Esophagus squamous epithelium (tissue), 5 donors: Measurements from ENCODE around the gene CDCA7. TPM values are rescaled to one million over a fixed set of nuclear protein-coding genes. Genes with fewer than 3 reads are reported as not detected.
"Not testable (repeated sequence)": the region's sequence is repeated elsewhere in the genome, so short reads cannot be mapped to it uniquely, and the experiment has no call there.

Source experiments
- DNase-seq: peaks from one replicate; lab custom pipeline; 2025; lab: John Stamatoyannopoulos, UW
- H3K27ac ChIP-seq, 4 donors: fragments of 200-600 bp; sonication (generic); one replicate each; pipeline ENCODE4 v1.5.1; 2016 to 2019; ENCODE audit warnings: mild to moderate bottlenecking in 1 of 4
- H3K27me3 ChIP-seq, 4 donors: fragments of 200-600 bp; sonication (generic); 1 replicate in 3 of 4; 2 replicates in 1 of 4; pipeline versions ENCODE4 v1.5.1 to v1.6.0; 2017 to 2021; ENCODE audit warnings: antibody characterized with exemption in 1 of 4
- H3K36me3 ChIP-seq, 3 donors: fragments of 200-600 bp; sonication (generic); one replicate each; pipeline ENCODE4 v1.5.1; 2016 to 2019
- H3K4me1 ChIP-seq, 3 donors: fragments of 200-600 bp; sonication (generic); one replicate each; pipeline ENCODE4 v1.5.1; 2017 to 2019
- H3K4me3 ChIP-seq, 4 donors: fragments of 200-600 bp; sonication (generic); 1 replicate in 3 of 4; 2 replicates in 1 of 4; pipeline ENCODE4 v1.5.1; 2016 to 2019; ENCODE audit warnings: mild to moderate bottlenecking in 2 of 4, moderate library complexity in 1 of 4
- H3K9me3 ChIP-seq, 3 donors: fragments of 200-600 bp; sonication (generic); one replicate each; pipeline ENCODE4 v1.5.1; 2016 to 2019
- POLR2A ChIP-seq, 4 donors: fragments of 450-650 bp; IDR thresholded peaks; one replicate each; pipeline ENCODE4 v1.6.1; 2017; ENCODE audit warnings: antibody characterized with exemption in 4 of 4, mild to moderate bottlenecking in 4 of 4, moderate library complexity in 3 of 4
- WGBS, 2 donors: methylation state at CpG; one replicate each; pipeline ENCODE4 v1.1.5; 2018; 5-methylcytosine and 5-hydroxymethylcytosine counted together
- intact Hi-C: fragments of 100-400 bp; cut with DNase I; formaldehyde crosslinking; loops from one replicate; pipeline ENCODE4 v1.15.0; 2022
- total RNA-seq, 4 donors: library from RNA; depleted of rRNA; stranded (reverse); fragments of >200 nt; gene quantifications; one replicate each; pipeline ENCODE4 v1.1.0, GENCODE V29; 2016
- TF ChIP-seq, protein P1 (sequence below), 6 experiments: fragments of 450-650 bp in 4 of 6; fragments of 200-600 bp in 2 of 6; sonication (generic) in 2 of 6; IDR thresholded peaks; one replicate each; pipeline ENCODE4 v1.5.1; 2016 to 2019; ENCODE audit warnings: antibody characterized with exemption in 6 of 6, mild to moderate bottlenecking in 4 of 6, moderate library complexity in 4 of 6
- donor health status: DM: yes; HTN: yes; CAD: no.

Gene CDCA7
- total RNA-seq, result 10 to 100 TPM in 2 of 4 donors, 1 to 10 TPM in 2; 8.8 to 18.4 (median 10.6) TPM

- Histone ChIP-seq H3K9me3 (no peaks in the 10 kb centered on the region), H3K4me1 (peaks cover 9 to 39% (median 20%) of the 10 kb centered on the region in 3 donors), H3K27ac (peak within 1 kb of the TSS; percentile 1 to 77 (median 71)), H3K27me3 (peaks cover 0 to 60% (median 5%) of the 10 kb centered on the region in 4 donors), H3K4me3 (peak within 1 kb of the TSS; percentile 49 to 81 (median 72)), H3K36me3 (no peaks in the 10 kb centered on the region)
- WGBS, 2 donors, result 0 to 1% methylated on average over 7 to 18 of the region's 50 CpGs
- no peak for DNase-seq
- peak in 1 of 4 donors; percentile 23 for TF ChIP-seq POLR2A (IDR thresholded peaks at IDR 0.05)
- TF ChIP-seq, protein P1, sequence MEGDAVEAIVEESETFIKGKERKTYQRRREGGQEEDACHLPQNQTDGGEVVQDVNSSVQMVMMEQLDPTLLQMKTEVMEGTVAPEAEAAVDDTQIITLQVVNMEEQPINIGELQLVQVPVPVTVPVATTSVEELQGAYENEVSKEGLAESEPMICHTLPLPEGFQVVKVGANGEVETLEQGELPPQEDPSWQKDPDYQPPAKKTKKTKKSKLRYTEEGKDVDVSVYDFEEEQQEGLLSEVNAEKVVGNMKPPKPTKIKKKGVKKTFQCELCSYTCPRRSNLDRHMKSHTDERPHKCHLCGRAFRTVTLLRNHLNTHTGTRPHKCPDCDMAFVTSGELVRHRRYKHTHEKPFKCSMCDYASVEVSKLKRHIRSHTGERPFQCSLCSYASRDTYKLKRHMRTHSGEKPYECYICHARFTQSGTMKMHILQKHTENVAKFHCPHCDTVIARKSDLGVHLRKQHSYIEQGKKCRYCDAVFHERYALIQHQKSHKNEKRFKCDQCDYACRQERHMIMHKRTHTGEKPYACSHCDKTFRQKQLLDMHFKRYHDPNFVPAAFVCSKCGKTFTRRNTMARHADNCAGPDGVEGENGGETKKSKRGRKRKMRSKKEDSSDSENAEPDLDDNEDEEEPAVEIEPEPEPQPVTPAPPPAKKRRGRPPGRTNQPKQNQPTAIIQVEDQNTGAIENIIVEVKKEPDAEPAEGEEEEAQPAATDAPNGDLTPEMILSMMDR (IDR thresholded peaks at IDR 0.05), result no peak
- intact Hi-C loops, result no loop called here
Observed at GRCh38 chr2:173354582-173355131, at the start of gene CDCA7. Gene CDCA7, plus strand, starts transcription at chr2:173354872. Its CDS starts 92 bp downstream, at chr2:173354964.

DNA sequence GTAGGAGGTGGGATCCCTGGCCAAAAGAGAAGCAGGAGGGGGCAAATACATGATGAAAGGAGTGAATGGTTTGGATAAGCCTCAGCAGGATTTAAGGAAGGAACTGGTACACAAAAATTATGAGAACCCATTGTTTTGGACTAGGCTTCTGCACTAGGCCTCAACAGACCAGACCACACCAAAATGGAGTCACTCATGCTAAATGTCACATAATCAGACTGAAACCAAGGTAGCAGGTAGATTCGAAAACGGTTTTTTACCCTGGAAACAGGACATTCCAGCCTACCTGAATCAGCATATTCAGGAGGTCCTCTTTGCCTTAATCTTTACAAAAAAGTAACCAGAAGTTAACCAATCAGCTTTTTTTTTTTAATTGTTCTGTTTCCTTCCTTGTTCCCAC, 49.4 kb upstream of the CDCA7 start:
- WGBS, 2 donors, result 83 to 94% methylated on average over 2 of the region's 2 CpGs
- H3K4me1 ChIP-seq, result no peaks in the 10 kb centered on the region
- no peaks in the 10 kb centered on the region for H3K36me3 ChIP-seq
- no peak for DNase-seq
- peaks cover 0 to 6% (median 5%) of the 10 kb centered on the region in 3 donors for H3K9me3 ChIP-seq
- peaks cover 0 to 26% (median 0%) of the 10 kb centered on the region in 4 donors for H3K27me3 ChIP-seq
- no peak overlapping the region for H3K27ac ChIP-seq
- no peak overlapping the region for H3K4me3 ChIP-seq
- intact Hi-C loops, result no loop called here
- TF ChIP-seq POLR2A (IDR thresholded peaks at IDR 0.05), result no peak
- TF ChIP-seq, protein P1 (IDR thresholded peaks at IDR 0.05), result no peak

GRCh38 chr2:173307293-173307692, 47.4 kb upstream of the CDCA7 start:
- H3K36me3 ChIP-seq, result no peaks in the 10 kb centered on the region
- H3K4me3 ChIP-seq, result peak overlapping the region in 1 of 4 donors; percentile 6
- no peak for DNase-seq
- peaks cover 0 to 21% (median 0%) of the 10 kb centered on the region in 4 donors for H3K27me3 ChIP-seq
- H3K9me3 ChIP-seq, result no peaks in the 10 kb centered on the region
- no peak for TF ChIP-seq POLR2A (IDR thresholded peaks at IDR 0.05)
- TF ChIP-seq, protein P1 (IDR thresholded peaks at IDR 0.05), result no peak
- intact Hi-C loops, result no loop called here
- H3K27ac ChIP-seq, result no peak overlapping the region
- 14 to 20% methylated on average over 4 of the region's 4 CpGs for WGBS, 2 donors
- H3K4me1 ChIP-seq, result no peaks in the 10 kb centered on the region

DNA sequence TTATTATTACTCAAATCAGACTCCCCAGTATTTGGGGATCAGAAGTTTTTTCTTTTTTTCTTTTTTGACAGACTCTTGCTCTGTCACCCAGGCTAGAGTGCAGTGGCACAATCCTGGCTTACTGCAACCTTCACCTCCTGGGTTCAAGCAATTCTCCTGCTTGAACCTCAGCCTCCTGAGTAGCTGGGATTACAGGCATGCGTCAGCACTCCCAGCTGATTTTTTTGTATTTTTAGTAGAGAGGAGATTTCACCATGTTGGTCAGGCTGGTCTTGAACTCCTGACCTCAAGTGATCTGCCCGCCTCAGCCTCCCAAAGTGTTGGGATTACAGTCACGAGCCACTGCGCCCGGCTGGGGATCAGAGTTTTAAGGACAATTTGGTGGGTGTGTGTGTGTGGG, 45.3 kb upstream of the CDCA7 start:
- H3K9me3 ChIP-seq, H3K4me1 ChIP-seq, H3K4me3 ChIP-seq, H3K36me3 ChIP-seq, H3K27ac ChIP-seq, intact Hi-C loops, DNase-seq: not testable (repeated sequence)
- H3K27me3 ChIP-seq, result peaks cover 0 to 21% (median 0%) of the 10 kb centered on the region in 4 donors
- WGBS, 2 donors, result 61 to 84% methylated on average over 3 to 5 of the region's 5 CpGs

DNA sequence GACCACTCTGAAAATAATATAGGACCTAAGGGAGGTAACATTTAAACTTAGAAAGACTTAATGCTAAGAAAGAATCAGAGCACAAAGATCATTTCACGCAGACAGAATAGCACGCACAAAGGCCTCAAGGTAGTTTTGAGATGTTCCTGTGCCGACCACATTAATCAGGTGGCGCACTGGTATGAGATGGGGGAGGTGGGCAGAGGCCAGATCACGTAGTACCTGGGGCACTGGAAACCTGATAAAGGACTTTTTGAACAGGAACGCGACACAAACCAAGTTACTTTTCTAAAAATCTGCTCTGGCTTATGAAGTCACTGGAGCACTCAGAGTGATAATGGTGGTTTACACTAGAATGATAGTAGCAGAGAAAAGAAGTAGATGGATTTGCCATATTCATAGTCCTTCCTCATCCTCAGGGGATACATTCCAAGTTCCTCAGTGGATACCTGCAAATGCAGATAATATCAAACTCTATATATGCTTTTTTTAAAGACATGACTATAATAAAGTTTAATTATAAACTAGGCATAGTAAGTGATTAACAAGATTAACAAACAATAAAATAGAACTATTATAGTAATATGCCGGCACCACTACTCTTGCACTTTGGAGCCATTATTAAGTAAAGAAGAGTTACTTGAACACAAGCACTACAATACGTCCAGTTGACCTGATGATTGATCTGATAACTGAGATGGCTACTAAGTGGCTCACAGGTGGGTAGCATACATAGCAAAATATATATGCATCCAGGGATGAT, 42.6 kb upstream of the CDCA7 start:
- TF ChIP-seq, protein P1 (IDR thresholded peaks at IDR 0.05), result no peak
- no peaks in the 10 kb centered on the region for H3K4me1 ChIP-seq
- peaks cover 0 to 13% (median 0%) of the 10 kb centered on the region in 4 donors for H3K27me3 ChIP-seq
- H3K36me3 ChIP-seq, result no peaks in the 10 kb centered on the region
- WGBS, 2 donors, result 86 to 90% methylated on average over 9 of the region's 9 CpGs
- no peak overlapping the region for H3K27ac ChIP-seq
- H3K4me3 ChIP-seq, result no peak overlapping the region
- intact Hi-C loops, result no loop called here
- no peak for DNase-seq
- H3K9me3 ChIP-seq, result no peaks in the 10 kb centered on the region
